ENCODE results near the gene RGS8. TPM values are rescaled to one million over a fixed set of nuclear protein-coding genes. Genes with fewer than 3 reads are reported as not detected.

RGS8 gene
- total RNA-seq, 1 donor from 2014 or later: not detected

GRCh38 chr1:182688436-182689205 is 4.2 kb upstream of the RGS8 start:
- Histone ChIP-seq H3K4me3 (no peak overlapping the region), H3K9me3 (peaks cover 4% of the 10 kb centered on the region), H3K27ac (no peak overlapping the region), H3K36me3 (no peaks in the 10 kb centered on the region), H3K4me1 (no peaks in the 10 kb centered on the region), H3K27me3 (no peaks in the 10 kb centered on the region)
- DNase-seq (no peak), ATAC-seq (no peak)
- intact Hi-C loops (cut with DNase I): no loop called here
- TF ChIP-seq, protein P1, sequence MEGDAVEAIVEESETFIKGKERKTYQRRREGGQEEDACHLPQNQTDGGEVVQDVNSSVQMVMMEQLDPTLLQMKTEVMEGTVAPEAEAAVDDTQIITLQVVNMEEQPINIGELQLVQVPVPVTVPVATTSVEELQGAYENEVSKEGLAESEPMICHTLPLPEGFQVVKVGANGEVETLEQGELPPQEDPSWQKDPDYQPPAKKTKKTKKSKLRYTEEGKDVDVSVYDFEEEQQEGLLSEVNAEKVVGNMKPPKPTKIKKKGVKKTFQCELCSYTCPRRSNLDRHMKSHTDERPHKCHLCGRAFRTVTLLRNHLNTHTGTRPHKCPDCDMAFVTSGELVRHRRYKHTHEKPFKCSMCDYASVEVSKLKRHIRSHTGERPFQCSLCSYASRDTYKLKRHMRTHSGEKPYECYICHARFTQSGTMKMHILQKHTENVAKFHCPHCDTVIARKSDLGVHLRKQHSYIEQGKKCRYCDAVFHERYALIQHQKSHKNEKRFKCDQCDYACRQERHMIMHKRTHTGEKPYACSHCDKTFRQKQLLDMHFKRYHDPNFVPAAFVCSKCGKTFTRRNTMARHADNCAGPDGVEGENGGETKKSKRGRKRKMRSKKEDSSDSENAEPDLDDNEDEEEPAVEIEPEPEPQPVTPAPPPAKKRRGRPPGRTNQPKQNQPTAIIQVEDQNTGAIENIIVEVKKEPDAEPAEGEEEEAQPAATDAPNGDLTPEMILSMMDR (IDR thresholded peaks at IDR 0.05): no peak

DNA sequence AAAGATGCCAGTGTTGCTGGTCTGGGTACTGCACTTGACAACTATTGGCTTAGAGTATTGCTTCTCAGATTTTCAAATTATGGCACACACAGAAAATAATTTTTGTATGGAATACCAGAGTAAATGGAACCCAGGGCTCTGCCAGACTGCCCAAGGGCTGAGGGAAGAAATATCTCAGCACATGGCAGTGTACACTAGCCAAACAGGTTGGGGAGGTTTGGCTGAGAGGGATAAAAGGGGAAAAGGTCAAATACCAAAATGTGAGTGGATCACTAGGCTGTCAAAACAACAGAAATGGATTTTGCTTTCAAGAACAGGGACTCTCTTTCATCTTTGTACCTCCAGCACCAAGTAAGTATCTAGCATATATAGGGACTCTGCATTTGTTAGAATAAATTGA is 3.0 kb upstream of the RGS8 start:
- DNase-seq (no peak), ATAC-seq (peak; percentile 66)
- Histone ChIP-seq H3K4me3 (no peak overlapping the region), H3K36me3 (no peaks in the 10 kb centered on the region), H3K27ac (no peak overlapping the region), H3K4me1 (no peaks in the 10 kb centered on the region), H3K27me3 (no peaks in the 10 kb centered on the region), H3K9me3 (no peaks in the 10 kb centered on the region)
- TF ChIP-seq, protein P1 (IDR thresholded peaks at IDR 0.05): no peak
- intact Hi-C loops (cut with DNase I): no loop called here

- Histone ChIP-seq H3K4me3 (no peak overlapping the region), H3K27me3 (no peaks in the 10 kb centered on the region), H3K4me1 (no peaks in the 10 kb centered on the region), H3K36me3 (no peaks in the 10 kb centered on the region), H3K9me3 (no peaks in the 10 kb centered on the region), H3K27ac (no peak overlapping the region)
- no peak for ATAC-seq
- DNase-seq: no peak
- intact Hi-C loops (cut with DNase I): no loop called here
- TF ChIP-seq, protein P1 (IDR thresholded peaks at IDR 0.05): no peak
Observed at GRCh38 chr1:182686446-182686845, 2.1 kb upstream of the RGS8 start.

GRCh38 chr1:182685215-182685614 is 828 bp upstream of the RGS8 start:
- no peaks in the 10 kb centered on the region for H3K4me1 ChIP-seq
- no peak for DNase-seq
- no peak overlapping the region for H3K4me3 ChIP-seq
- intact Hi-C loops (cut with DNase I): no loop called here
- no peak overlapping the region for H3K27ac ChIP-seq
- H3K36me3 ChIP-seq: no peaks in the 10 kb centered on the region
- TF ChIP-seq, protein P1 (IDR thresholded peaks at IDR 0.05): no peak
- ATAC-seq: no peak
- H3K9me3 ChIP-seq: no peaks in the 10 kb centered on the region
- H3K27me3 ChIP-seq: no peaks in the 10 kb centered on the region

- H3K36me3 ChIP-seq: no peaks in the 10 kb centered on the region
- no peak overlapping the region for H3K27ac ChIP-seq
- DNase-seq: no peak
- TF ChIP-seq, protein P1 (IDR thresholded peaks at IDR 0.05): no peak
- ATAC-seq: no peak
- no peaks in the 10 kb centered on the region for H3K9me3 ChIP-seq
- intact Hi-C loops (cut with DNase I): no loop called here
- no peak overlapping the region for H3K4me3 ChIP-seq
- no peaks in the 10 kb centered on the region for H3K27me3 ChIP-seq
- H3K4me1 ChIP-seq: no peaks in the 10 kb centered on the region
Observed at GRCh38 chr1:182682898-182683501, 1.4 kb downstream of the RGS8 start.

Measured in upper lobe of right lung (tissue), 1 donor.